Muscle layer of colon (tissue), 2 donors: ENCODE results near the gene CMSS1.

Experiments used
- H3K27ac ChIP-seq: one replicate; pipeline ENCODE4 v1.7.0; 2013; ENCODE audit warnings: low read depth, mild to moderate bottlenecking, low read length, moderate library complexity
- H3K27me3 ChIP-seq, 2 donors: one replicate each; pipeline ENCODE4 v1.7.0; 2013; ENCODE audit warnings: low read length in 2 of 2, mild to moderate bottlenecking in 2 of 2; ENCODE audit not compliant: insufficient read depth in 2 of 2, control insufficient read depth in 1 of 2
- H3K36me3 ChIP-seq: one replicate; pipeline ENCODE4 v1.7.0; 2013; ENCODE audit warnings: mild to moderate bottlenecking, low read length; ENCODE audit not compliant: insufficient read depth
- H3K4me1 ChIP-seq: one replicate; pipeline ENCODE4 v1.7.0; 2013; ENCODE audit warnings: mild to moderate bottlenecking, low read length; ENCODE audit not compliant: insufficient read depth
- H3K4me3 ChIP-seq, 2 donors: one replicate each; pipeline ENCODE4 v1.7.0; 2013; ENCODE audit warnings: low read length in 2 of 2, low read depth in 1 of 2, mild to moderate bottlenecking in 1 of 2, moderate library complexity in 1 of 2
- H3K9ac ChIP-seq: one replicate; pipeline ENCODE4 v1.7.0; 2013; ENCODE audit warnings: low read length
- H3K9me3 ChIP-seq: one replicate; pipeline ENCODE4 v1.7.0; 2013; ENCODE audit warnings: mild to moderate bottlenecking, low read length
- donor health status: abdominal sarcoma.
- donor health status: Adenocarcinoma of cecum.

Gene CMSS1

DNA sequence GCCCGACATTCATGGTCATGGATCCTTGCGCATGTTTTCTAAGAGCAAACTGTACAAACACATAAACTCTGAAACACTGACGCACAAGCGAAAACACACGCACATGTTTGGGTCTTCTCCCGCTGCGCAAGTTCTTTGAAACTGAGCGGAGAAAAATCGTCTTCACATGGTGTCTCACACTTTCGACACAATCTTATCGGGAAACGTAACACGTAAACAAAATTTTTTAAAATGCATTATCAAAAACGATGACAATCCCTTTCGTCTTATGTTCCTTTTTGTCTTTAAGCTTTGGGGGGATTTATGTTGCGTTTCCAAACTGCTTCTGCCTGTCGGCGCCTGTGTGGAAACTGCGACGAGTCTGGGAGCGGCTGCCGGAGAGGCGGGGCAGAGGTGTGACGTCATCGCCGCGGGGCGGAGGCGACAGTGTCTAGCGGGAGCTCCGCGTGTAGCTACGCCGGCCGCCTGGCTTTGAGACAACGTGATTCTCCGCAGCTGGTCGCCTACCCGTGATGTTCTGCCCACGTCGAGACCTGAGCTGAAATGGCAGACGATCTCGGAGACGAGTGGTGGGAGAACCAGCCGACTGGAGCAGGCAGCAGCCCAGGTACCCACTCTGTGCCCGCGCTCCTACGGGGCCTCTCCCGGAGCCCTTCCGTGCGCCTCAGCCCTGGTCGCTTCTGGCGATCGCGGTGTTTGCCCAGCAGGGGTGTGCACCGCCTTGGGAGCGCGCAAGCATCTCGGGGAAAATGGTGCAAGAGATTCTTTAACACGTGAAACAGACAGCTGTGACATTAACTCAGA is at the start of gene CMSS1:
Gene CMSS1 (plus strand): TSS at position 426 of the 804 bp plus-strand sequence.
- H3K4me1 ChIP-seq: peaks cover 17% of the 10 kb centered on the region

DNA sequence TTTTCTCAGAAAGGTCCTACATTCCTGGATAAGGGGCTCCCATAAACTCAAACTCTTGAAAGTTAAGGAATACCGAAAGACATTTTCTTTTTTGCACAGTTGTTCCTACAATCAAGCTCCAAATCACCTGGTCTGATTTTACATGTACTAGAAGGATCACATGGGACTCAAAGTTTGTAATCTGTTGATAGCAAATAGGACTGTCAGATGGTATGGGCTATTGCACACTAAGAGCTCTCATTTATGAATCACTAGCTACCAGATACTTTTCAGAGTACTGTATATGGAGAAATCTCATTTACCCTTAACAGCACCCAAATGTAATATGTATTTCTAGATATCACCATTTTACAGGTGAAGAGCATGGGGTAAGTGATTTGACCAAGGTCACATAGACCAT is 49.5 kb upstream of the CMSS1 start:
- H3K4me3 ChIP-seq: no peak overlapping the region
- no peaks in the 10 kb centered on the region for H3K27me3 ChIP-seq
- no peaks in the 10 kb centered on the region for H3K9me3 ChIP-seq
- H3K4me1 ChIP-seq: no peaks in the 10 kb centered on the region
- no peak overlapping the region for H3K27ac ChIP-seq
- no peaks in the 10 kb centered on the region for H3K36me3 ChIP-seq
- no peak overlapping the region for H3K9ac ChIP-seq

More for the DNA sequence above, at the start of gene CMSS1:
- peak within 1 kb of the TSS; percentile 94 for H3K9ac ChIP-seq
- no peaks in the 10 kb centered on the region for H3K36me3 ChIP-seq
- peak within 1 kb of the TSS; percentile 75 to 84 for H3K4me3 ChIP-seq
- H3K27ac ChIP-seq: peak within 1 kb of the TSS; percentile 81
- H3K27me3 ChIP-seq: no peaks in the 10 kb centered on the region
- no peaks in the 10 kb centered on the region for H3K9me3 ChIP-seq

DNA sequence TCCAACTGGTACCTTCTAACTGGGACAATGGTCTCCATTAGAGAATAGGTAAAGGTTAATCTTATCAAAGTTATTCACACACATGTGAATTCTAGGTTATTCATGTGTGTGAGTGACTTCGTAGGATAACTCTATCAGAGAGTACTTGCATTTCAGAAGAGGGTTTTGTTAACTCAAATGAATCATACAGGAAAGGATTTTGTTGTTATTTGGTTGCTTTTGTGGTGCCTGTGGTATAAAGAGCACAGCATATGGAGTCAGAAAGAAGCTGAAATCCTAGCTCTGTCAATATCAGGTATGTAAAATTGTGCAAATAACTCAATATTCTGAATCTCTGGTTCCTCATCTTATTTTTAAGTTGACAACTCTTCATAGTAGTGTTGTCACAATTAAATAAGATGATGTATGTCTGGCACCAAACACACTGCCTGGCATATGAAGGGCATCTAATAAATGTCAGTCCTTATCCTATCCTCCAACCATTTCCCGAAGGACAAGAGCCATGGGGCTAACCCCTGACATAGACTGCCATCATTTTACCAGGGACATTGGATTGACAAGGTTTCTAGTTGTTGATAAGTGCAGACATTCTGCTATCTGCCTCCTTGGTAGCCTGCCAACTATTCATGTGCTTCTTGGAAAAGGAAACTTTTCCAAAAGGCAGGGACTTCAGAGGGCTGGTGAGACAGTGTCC is 48.7 kb upstream of the CMSS1 start:
- Histone ChIP-seq H3K27me3 (no peaks in the 10 kb centered on the region), H3K4me1 (no peaks in the 10 kb centered on the region)

DNA sequence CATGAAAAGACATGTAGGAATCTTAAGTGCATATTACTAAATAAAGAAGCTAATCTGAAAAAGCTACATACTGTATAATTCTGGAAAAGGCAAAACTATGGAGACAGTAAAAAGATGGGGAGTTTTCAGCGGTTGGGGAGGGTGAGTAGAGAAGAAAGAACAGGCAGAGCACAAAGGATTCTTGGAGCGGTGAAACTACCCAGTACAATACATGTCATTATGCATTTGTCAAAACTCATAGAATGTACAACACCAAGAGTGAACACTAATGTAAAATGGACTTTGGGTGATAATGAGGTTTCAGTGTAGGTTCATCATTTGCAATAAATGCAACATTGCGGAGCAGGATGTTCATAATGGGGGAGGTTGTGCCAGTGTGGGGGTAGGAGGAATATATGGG is 45.5 kb upstream of the CMSS1 start:
- Histone ChIP-seq H3K4me1 (no peaks in the 10 kb centered on the region), H3K9ac (no peak overlapping the region), H3K4me3 (no peak overlapping the region), H3K27ac (no peak overlapping the region), H3K36me3 (no peaks in the 10 kb centered on the region), H3K27me3 (no peaks in the 10 kb centered on the region), H3K9me3 (no peaks in the 10 kb centered on the region)

More for the DNA sequence above, 48.7 kb upstream of the CMSS1 start:
- no peaks in the 10 kb centered on the region for H3K9me3 ChIP-seq
- H3K36me3 ChIP-seq: no peaks in the 10 kb centered on the region
- H3K9ac ChIP-seq: no peak overlapping the region
- H3K27ac ChIP-seq: no peak overlapping the region
- H3K4me3 ChIP-seq: no peak overlapping the region

DNA sequence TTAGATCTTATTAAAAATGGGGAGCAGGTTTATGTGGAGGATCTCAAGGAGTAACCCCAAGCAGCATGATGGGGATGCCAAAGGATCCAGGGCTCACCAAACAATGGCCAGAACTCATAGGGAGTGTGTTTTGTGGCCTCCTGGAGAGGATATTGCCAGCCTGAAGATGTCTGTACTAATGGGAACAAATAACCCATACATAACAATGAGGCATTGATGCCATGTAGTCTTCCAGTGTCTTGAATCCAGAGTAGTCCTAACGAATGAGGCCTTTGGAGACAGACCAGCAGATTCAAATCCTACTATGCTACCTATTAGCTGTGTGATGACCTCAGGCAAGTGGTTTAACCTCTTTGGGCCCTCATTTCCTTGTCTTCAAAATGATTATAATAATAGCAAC is 45.0 kb upstream of the CMSS1 start:
- Histone ChIP-seq H3K9ac (no peak overlapping the region), H3K9me3 (no peaks in the 10 kb centered on the region), H3K27ac (no peak overlapping the region), H3K27me3 (no peaks in the 10 kb centered on the region), H3K36me3 (no peaks in the 10 kb centered on the region), H3K4me3 (no peak overlapping the region), H3K4me1 (no peaks in the 10 kb centered on the region)

DNA sequence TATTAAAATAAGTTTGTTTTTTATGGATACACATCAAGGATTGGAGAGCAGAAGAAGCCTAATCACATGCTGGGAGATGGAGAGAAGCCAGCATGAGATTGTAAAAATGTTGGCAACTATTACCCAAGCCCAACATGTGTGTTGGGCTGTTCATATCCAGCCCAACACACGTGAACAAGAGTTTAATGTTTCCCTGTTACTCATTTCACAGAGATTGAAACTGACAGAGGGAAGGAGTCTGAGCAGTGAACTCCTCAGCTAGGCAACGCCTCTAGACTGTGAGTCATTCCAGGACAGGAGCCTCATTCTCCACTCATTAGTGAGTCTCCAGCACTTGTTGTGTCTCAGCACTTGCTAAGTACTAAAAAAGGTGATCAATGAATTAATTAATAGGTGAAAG is 43.2 kb upstream of the CMSS1 start:
- Histone ChIP-seq H3K4me1 (no peaks in the 10 kb centered on the region), H3K4me3 (no peak overlapping the region), H3K27ac (no peak overlapping the region), H3K36me3 (no peaks in the 10 kb centered on the region), H3K9me3 (no peaks in the 10 kb centered on the region), H3K27me3 (no peaks in the 10 kb centered on the region), H3K9ac (no peak overlapping the region)

DNA sequence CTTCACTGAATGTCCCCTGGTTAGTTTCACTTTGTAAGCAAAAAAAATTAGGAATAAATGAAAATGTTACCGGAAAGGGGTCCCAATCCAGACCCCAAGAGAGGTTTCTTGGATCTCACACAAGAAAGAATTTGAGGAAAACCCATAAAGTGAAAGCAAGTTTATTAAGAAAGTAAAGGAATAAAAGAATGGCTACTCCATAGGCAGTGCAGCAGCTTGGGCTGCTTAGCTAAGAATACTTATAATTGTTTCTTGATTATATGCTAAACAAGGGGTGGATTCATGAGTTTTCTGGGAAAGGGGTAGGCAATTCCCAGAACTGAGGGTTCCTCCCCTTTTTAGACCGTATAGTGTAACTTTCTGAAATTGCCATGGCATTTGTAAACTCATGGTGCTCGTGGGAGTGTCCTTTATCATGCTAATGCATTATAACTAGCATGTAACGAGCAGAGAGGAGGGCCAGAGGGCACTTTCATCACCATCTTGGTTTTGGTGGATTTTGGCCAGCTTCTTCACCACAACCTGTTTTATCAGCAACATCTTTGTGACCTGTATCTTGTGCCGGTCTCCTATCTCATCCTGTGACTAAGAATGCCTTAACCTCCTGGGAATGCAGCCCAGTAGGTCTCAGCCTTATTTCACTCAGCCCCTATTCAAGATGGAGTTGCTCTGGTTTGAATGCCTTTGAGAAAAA is 41.0 kb upstream of the CMSS1 start:
- H3K9ac ChIP-seq: no peak overlapping the region
- no peak overlapping the region for H3K4me3 ChIP-seq
- H3K9me3 ChIP-seq: no peaks in the 10 kb centered on the region
- H3K27ac ChIP-seq: no peak overlapping the region
- H3K27me3 ChIP-seq: no peaks in the 10 kb centered on the region
- H3K36me3 ChIP-seq: no peaks in the 10 kb centered on the region
- H3K4me1 ChIP-seq: no peaks in the 10 kb centered on the region

DNA sequence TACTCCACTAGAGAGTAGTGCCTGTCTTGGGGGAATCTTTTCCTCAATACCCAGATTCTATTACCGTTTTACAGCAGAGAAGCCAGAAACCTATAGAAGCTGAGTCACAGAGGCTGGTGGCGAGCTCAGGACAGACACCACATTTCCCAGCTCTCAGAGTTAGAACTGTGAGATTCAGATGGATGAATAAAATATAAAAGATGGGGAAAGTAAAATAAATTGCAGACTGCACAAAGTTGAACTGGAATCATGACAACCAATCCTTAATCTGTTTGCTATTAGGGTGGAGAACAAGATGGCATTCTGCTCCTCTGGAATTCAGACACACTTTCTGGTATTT is 40.5 kb upstream of the CMSS1 start:
- Histone ChIP-seq H3K4me3 (no peak overlapping the region), H3K9ac (no peak overlapping the region), H3K36me3 (no peaks in the 10 kb centered on the region), H3K27ac (no peak overlapping the region), H3K9me3 (no peaks in the 10 kb centered on the region), H3K27me3 (no peaks in the 10 kb centered on the region), H3K4me1 (no peaks in the 10 kb centered on the region)

DNA sequence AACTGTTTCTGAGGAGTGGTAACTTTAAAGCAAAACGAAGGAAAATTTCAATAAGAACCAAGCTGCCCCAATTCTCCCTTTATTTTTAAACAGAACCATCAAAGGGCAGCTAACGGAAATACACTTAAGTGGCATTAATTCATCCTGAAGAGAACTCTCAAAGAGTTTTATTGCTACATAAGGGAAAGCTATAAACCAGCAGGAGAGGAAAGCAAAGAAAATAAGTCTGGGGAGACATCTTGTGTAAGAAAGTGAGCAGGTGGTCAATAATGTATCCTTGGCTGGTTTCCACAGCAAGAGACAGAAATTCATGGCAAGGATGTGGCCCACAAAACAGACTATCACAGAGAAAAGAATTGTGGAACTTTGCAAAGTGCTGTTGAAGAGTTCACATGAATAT is 40.0 kb upstream of the CMSS1 start:
- Histone ChIP-seq H3K9ac (no peak overlapping the region), H3K9me3 (no peaks in the 10 kb centered on the region), H3K4me1 (no peaks in the 10 kb centered on the region), H3K27ac (no peak overlapping the region), H3K4me3 (no peak overlapping the region), H3K27me3 (no peaks in the 10 kb centered on the region), H3K36me3 (no peaks in the 10 kb centered on the region)

DNA sequence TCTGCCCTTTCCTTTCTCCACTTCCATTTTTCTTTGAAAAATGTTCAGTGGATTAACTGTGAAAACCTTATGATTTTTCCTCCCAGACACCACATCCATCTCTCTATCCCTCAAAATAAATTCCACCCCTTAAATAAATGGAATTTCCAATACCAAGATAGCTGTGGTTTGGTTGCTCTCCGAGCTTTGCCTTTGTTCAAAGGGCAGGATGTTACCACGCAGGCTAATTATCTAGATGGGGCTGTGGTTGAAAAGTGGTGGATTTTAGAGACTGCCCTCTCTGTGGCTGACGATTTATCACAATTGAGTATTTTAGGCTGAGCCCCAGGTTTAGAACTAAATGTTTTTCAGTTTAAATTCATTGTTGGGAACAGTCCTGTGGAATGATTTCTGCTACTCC is 36.9 kb upstream of the CMSS1 start:
- Histone ChIP-seq H3K9ac (no peak overlapping the region), H3K27ac (no peak overlapping the region), H3K9me3 (no peaks in the 10 kb centered on the region), H3K36me3 (no peaks in the 10 kb centered on the region), H3K27me3 (no peaks in the 10 kb centered on the region), H3K4me1 (no peaks in the 10 kb centered on the region), H3K4me3 (no peak overlapping the region)

DNA sequence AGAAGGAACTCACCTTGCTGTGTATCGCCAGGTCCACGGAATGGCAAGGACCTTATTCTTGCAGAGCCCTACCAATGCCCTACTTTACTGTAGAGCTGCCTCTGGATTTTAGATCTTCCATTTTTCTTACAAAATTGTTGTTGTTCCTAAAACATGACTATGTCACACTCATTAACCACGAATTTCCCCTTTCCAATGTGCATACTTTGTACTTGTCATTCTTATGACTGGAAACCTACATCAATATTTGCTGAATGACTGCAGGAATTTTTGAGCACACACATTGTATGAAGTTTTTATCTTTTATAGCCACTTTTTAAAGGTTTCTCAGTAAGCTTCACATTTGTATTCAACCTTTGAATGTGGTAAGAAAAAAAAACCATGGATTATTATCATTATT is 35.9 kb upstream of the CMSS1 start:
- no peak overlapping the region for H3K4me3 ChIP-seq
- no peaks in the 10 kb centered on the region for H3K9me3 ChIP-seq
- H3K9ac ChIP-seq: no peak overlapping the region
- no peaks in the 10 kb centered on the region for H3K27me3 ChIP-seq
- H3K4me1 ChIP-seq: no peaks in the 10 kb centered on the region
- H3K27ac ChIP-seq: no peak overlapping the region
- no peaks in the 10 kb centered on the region for H3K36me3 ChIP-seq
